DND-41 (cell line): ENCODE results near the gene CCDC178.

Experiments
- EZH2 ChIP-seq: IDR thresholded peaks from 3 replicates; pipeline ENCODE4 v1.6.1; 2012; ENCODE audit warnings: borderline replicate concordance, low read depth, mild to moderate bottlenecking, moderate library complexity, low read length, inconsistent platforms; ENCODE audit not compliant: severe bottlenecking
- TF ChIP-seq, protein P1 (sequence below): IDR thresholded peaks from 2 replicates; pipeline ENCODE4 v1.5.1; 2012; ENCODE audit warnings: borderline replicate concordance, low read length, moderate library complexity, mild to moderate bottlenecking; ENCODE audit not compliant: poor library complexity, severe bottlenecking; ENCODE audit errors: extremely low read depth

DNA sequence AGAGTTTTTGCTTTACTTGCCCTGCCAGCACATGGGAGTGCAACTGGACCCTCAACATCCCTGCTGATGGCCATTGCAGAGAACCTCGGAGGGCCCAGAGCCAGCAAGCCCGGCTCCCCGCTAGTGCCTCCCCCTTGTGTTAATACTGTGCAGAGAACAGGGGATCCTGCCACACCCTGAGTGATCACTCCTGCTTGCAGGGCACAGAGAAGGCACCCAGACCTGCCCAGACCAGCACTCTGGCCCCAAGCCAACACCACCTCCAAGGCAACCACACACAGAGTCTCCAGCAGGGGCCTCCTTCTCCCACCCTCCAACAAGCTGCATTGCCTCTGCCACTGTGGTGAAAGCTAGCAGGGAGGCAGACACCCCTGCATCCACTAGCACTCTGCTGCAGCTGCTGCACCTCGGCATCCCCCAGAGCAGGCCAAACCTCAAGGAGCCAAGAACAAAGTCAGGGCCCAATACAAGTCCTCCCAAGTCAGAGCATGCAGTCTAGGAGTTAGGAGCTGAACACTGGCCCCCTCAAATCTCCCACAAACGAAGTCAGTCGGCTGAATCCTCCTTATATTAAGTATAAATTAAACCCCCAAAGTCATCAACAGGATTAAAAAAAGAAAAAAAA lies 157.7 kb downstream of the CCDC178 start:
- TF ChIP-seq, protein P1, sequence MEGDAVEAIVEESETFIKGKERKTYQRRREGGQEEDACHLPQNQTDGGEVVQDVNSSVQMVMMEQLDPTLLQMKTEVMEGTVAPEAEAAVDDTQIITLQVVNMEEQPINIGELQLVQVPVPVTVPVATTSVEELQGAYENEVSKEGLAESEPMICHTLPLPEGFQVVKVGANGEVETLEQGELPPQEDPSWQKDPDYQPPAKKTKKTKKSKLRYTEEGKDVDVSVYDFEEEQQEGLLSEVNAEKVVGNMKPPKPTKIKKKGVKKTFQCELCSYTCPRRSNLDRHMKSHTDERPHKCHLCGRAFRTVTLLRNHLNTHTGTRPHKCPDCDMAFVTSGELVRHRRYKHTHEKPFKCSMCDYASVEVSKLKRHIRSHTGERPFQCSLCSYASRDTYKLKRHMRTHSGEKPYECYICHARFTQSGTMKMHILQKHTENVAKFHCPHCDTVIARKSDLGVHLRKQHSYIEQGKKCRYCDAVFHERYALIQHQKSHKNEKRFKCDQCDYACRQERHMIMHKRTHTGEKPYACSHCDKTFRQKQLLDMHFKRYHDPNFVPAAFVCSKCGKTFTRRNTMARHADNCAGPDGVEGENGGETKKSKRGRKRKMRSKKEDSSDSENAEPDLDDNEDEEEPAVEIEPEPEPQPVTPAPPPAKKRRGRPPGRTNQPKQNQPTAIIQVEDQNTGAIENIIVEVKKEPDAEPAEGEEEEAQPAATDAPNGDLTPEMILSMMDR, result no peak
- no peak for TF ChIP-seq EZH2
